OCI-LY3 (cell line): ENCODE measurements around the gene PIP5K1C.

Experiments
- H2AFZ ChIP-seq: fragments of 200-600, 300-600 bp; shearing (Covaris generic); 2 replicates; pipeline ENCODE4 v1.6.0; 2014; ENCODE audit warnings: antibody characterized with exemption, low read depth, low read length
- H3K27ac ChIP-seq: fragments of 200-600, 300-600 bp; sonication (generic); 2 replicates; pipeline ENCODE4 v1.5.1; 2014; ENCODE audit warnings: mild to moderate bottlenecking, low read length, moderate library complexity, mixed read lengths
- H3K27me3 ChIP-seq: fragments of 200-600, 300-600 bp; sonication (generic); 2 replicates; pipeline ENCODE4 v1.6.1; 2014; ENCODE audit warnings: low read depth, low read length, mixed read lengths
- H3K36me3 ChIP-seq: fragments of 200-600, 300-600 bp; sonication (generic); replicated peaks from 2 replicates; pipeline ENCODE3; 2014; ENCODE audit warnings: low read depth, low read length, mixed read lengths
- H3K4me1 ChIP-seq: fragments of 300-600, 200-600 bp; sonication (generic); 2 replicates; pipeline ENCODE4 v1.6.1; 2014; ENCODE audit warnings: low read length, mixed read lengths
- H3K4me2 ChIP-seq: fragments of 200-600, 300-600 bp; sonication (generic); 2 replicates; pipeline ENCODE4 v1.6.1; 2014; ENCODE audit warnings: low read length, mixed read lengths
- H3K4me3 ChIP-seq: fragments of 300-600, 200-600 bp; sonication (generic); 2 replicates; pipeline ENCODE4 v1.5.1; 2014; ENCODE audit warnings: antibody characterized with exemption, mild to moderate bottlenecking, low read length, moderate library complexity
- H3K79me2 ChIP-seq: fragments of 300-600, 200-600 bp; shearing (Covaris generic); 2 replicates; pipeline ENCODE4 v1.6.1; 2014; ENCODE audit warnings: mild to moderate bottlenecking, low read length, mixed read lengths
- H3K9ac ChIP-seq: fragments of 300-600, 200-600 bp; shearing (Covaris generic); 2 replicates; pipeline ENCODE4 v1.6.0; 2014; ENCODE audit warnings: mild to moderate bottlenecking, low read length, moderate library complexity
- H3K9me3 ChIP-seq: fragments of 200-600, 300-600 bp; shearing (Covaris generic); 2 replicates; pipeline ENCODE4 v1.6.1; 2014; ENCODE audit warnings: low read length, mixed read lengths; ENCODE audit not compliant: insufficient read depth
- H4K20me1 ChIP-seq: fragments of 200-600, 300-600 bp; sonication (generic); 2 replicates; pipeline ENCODE4 v1.6.1; 2016; ENCODE audit warnings: low read length, mixed read lengths; ENCODE audit not compliant: insufficient read depth
- EZH2phosphoT487 ChIP-seq: fragments of 200-600 bp; shearing (Covaris generic); IDR thresholded peaks from 2 replicates; pipeline ENCODE4 v1.6.1; 2018; ENCODE audit warnings: antibody characterized with exemption, mixed run types, low read depth
- TF ChIP-seq, protein P1 (sequence below): fragments of 200-600, 300-600 bp; sonication (generic); IDR thresholded peaks from 2 replicates; pipeline ENCODE4 v1.5.1; 2014; ENCODE audit warnings: antibody characterized with exemption, low read length, low read depth

The PIP5K1C gene

DNA sequence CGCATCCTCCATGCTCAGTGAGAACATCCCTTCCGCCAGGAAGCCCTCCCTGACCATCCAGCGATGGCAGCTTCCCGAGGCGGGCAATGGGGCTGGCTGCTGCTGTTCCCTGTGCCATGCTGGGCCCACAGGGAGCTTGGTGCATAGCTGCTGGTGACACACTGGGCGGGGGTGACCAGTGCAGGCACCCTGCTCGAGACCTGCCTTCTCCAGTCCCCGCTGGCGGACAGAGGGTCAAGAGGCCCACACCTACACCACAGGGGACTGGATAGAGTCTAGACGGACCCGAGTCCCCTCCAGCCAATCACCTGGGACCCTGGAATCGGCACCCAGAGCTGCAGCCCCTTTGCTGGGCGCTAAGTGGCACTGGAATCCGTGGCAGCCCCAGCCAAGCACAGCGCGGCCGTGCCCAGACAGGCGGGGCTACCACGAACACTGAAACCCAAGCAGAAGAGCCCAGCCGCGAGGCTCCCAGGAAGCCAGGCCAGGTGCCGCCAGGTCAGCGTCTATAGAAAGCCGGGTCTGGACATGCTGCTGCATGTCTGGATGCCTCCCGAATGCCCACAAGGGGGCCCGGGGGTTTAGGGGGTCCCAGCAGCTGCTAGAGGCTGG is 84.6 kb downstream of the PIP5K1C start:
- H3K27ac ChIP-seq: no peak overlapping the region
- TF ChIP-seq EZH2phosphoT487: no peak
- TF ChIP-seq, protein P1, sequence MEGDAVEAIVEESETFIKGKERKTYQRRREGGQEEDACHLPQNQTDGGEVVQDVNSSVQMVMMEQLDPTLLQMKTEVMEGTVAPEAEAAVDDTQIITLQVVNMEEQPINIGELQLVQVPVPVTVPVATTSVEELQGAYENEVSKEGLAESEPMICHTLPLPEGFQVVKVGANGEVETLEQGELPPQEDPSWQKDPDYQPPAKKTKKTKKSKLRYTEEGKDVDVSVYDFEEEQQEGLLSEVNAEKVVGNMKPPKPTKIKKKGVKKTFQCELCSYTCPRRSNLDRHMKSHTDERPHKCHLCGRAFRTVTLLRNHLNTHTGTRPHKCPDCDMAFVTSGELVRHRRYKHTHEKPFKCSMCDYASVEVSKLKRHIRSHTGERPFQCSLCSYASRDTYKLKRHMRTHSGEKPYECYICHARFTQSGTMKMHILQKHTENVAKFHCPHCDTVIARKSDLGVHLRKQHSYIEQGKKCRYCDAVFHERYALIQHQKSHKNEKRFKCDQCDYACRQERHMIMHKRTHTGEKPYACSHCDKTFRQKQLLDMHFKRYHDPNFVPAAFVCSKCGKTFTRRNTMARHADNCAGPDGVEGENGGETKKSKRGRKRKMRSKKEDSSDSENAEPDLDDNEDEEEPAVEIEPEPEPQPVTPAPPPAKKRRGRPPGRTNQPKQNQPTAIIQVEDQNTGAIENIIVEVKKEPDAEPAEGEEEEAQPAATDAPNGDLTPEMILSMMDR: no peak
- no peaks in the 10 kb centered on the region for H3K79me2 ChIP-seq
- no peak overlapping the region for H2AFZ ChIP-seq
- H3K9me3 ChIP-seq: no peaks in the 10 kb centered on the region
- H3K9ac ChIP-seq: no peak overlapping the region
- no peaks in the 10 kb centered on the region for H4K20me1 ChIP-seq
- no peak overlapping the region for H3K4me2 ChIP-seq
- H3K36me3 ChIP-seq: peaks cover 15% of the 10 kb centered on the region
- no peaks in the 10 kb centered on the region for H3K4me1 ChIP-seq
- H3K4me3 ChIP-seq: no peak overlapping the region
- no peaks in the 10 kb centered on the region for H3K27me3 ChIP-seq

DNA sequence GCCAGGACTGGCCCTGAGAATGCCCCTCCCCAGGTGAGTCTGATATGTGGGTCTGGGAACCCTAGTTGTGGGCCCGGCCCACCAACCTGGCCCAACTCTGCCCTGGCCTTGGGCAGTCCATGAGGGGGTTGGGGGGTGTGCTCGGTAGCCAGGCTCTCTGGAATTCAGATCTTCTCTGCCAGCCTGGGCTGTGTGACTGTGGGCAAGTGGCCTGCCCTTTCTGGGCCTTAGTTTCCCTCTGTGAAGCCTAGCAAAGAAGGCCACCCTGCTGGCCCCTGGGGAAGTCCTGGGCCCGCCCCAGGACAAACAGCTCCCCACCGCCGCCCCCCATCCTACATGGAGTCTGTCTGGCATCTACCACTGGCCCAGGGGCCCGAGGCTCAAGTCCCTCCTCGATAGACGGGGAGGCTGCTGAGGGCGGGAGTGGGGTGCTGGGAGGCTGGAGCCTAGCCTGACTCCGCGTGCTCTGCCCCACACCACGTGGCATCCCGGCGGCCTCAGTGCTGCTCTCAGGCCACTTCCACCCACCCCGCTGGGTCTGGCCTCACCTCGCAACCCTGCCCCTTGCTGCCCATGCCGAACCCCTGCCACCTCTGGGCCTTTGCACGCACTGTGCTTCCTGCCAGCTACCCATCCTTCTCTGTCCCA is 85.3 kb downstream of the PIP5K1C start:
- H3K27me3 ChIP-seq: no peaks in the 10 kb centered on the region
- H3K9me3 ChIP-seq: no peaks in the 10 kb centered on the region
- TF ChIP-seq, protein P1: no peak
- TF ChIP-seq EZH2phosphoT487: no peak
- H3K9ac ChIP-seq: no peak overlapping the region
- no peak overlapping the region for H2AFZ ChIP-seq
- H3K4me3 ChIP-seq: no peak overlapping the region
- H3K27ac ChIP-seq: no peak overlapping the region
- no peaks in the 10 kb centered on the region for H4K20me1 ChIP-seq
- H3K4me1 ChIP-seq: no peaks in the 10 kb centered on the region
- no peaks in the 10 kb centered on the region for H3K79me2 ChIP-seq
- peaks cover 12% of the 10 kb centered on the region for H3K36me3 ChIP-seq
- no peak overlapping the region for H3K4me2 ChIP-seq

DNA sequence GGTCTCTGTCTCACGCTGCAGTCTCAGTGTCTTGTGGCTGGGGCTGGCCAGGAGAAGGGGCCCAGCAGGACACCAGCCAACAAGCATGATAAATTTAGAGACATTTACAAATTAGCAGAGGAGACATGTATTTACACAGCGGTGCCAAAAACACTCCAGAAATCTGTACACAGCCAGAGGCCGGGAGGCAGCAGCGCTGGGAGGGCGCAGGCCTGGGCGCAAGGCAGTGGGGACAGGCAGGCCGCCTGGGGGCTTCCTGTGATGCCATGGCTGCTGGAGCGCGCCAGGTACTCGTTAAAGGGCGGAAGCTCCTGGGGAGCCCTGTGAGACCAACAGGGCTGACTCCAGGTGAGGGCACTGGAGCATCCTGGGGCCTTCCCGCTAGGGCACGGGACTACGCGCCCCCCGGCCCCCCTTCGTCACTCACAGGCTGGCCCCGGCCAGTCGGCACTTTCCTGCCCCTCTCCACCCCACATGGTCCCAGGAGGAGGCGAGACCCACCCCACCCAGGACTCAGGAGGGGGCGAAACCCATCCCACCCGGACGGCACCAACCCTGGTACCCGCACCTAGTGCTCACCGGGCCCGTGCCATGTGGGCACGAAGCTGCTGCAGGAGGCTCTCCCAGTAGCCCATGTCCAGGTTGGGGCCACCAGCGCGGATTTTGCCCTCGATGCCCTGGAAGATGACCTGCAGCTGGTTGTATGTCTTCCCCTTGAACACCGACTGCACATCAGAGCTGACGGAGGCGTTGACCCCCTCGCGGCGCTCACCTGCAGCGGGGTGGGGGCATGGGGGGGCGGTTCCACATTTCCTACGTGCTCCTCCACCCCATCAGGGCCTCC is 86.2 kb downstream of the PIP5K1C start:
- TF ChIP-seq EZH2phosphoT487: no peak
- TF ChIP-seq, protein P1: no peak
- Histone ChIP-seq H3K27ac (no peak overlapping the region), H3K9ac (no peak overlapping the region), H3K27me3 (no peaks in the 10 kb centered on the region), H4K20me1 (no peaks in the 10 kb centered on the region), H3K9me3 (no peaks in the 10 kb centered on the region), H3K79me2 (no peaks in the 10 kb centered on the region), H3K4me1 (no peaks in the 10 kb centered on the region), H2AFZ (no peak overlapping the region), H3K4me2 (no peak overlapping the region), H3K4me3 (no peak overlapping the region), H3K36me3 (peaks cover 11% of the 10 kb centered on the region)
